Right lobe of liver (tissue), 6 donors: ENCODE measurements around the gene PRKN. TPM values are rescaled to one million over a fixed set of nuclear protein-coding genes. Genes with fewer than 3 reads are reported as not detected.

ENCODE experiments used
- ATAC-seq, 4 donors: fragments of 200-7000 bp; cut with Tn5 transposase; one replicate each; pipeline ENCODE4 v1.9.1; 2020; ENCODE audit warnings: mild to moderate bottlenecking in 4 of 4, moderate library complexity in 4 of 4
- DNase-seq, 3 donors: peaks; one replicate each; pipeline ENCODE4 v3.0.0-alpha.2; 2020
- H3K27ac ChIP-seq, 3 donors: fragments of 200-600 bp; one replicate each; pipeline ENCODE4 v1.8.0; 2022
- H3K27me3 ChIP-seq, 2 donors: fragments of 200-600 bp; one replicate each; pipeline ENCODE4 v1.8.0; 2022
- H3K36me3 ChIP-seq, 4 donors: fragments of 200-600 bp; sonication (generic) in 1 of 4; one replicate each; pipeline versions ENCODE4 v1.5.1 to v1.8.0; 2017 to 2022; ENCODE audit warnings: control low read depth in 1 of 4
- H3K4me1 ChIP-seq, 4 donors: fragments of 200-600 bp; sonication (generic) in 1 of 4; one replicate each; pipeline versions ENCODE4 v1.5.1 to v1.8.0; 2017 to 2022; ENCODE audit warnings: control low read depth in 1 of 4
- H3K4me3 ChIP-seq, 3 donors: fragments of 200-600 bp; one replicate each; pipeline ENCODE4 v1.8.0; 2022
- H3K9me3 ChIP-seq, 4 donors: fragments of 200-600 bp; sonication (generic) in 1 of 4; one replicate each; pipeline versions ENCODE4 v1.5.1 to v1.8.0; 2017 to 2022; ENCODE audit warnings: control low read depth in 1 of 4
- CTCF ChIP-seq, 4 donors: fragments of 200-600 bp in 3 of 4; fragments of 450-650 bp in 1 of 4; IDR thresholded peaks; one replicate each; pipeline versions ENCODE4 v1.5.1 to v1.8.0; 2016 to 2022; ENCODE audit warnings: antibody characterized with exemption in 4 of 4, mild to moderate bottlenecking in 2 of 4
- POLR2A ChIP-seq: fragments of 450-650 bp; IDR thresholded peaks from one replicate; pipeline ENCODE4 v1.6.1; 2017; ENCODE audit warnings: antibody characterized with exemption, mild to moderate bottlenecking
- WGBS: methylation state at CpG from one replicate; pipeline ENCODE4 v1.1.6; 2018; ENCODE audit warnings: low coverage, low lambda C conversion rate; ENCODE audit not compliant: insufficient coverage; ENCODE audit errors: missing lambda C conversion rate; 5-methylcytosine and 5-hydroxymethylcytosine counted together
- intact Hi-C, 2 donors: fragments of 100-400 bp; cut with DNase I; formaldehyde crosslinking; loops; one replicate each; pipeline versions ENCODE4 v1.11.2 to v1.14.1; 2022
- total RNA-seq, 6 experiments: library from RNA; depleted of rRNA in 2 of 6; stranded (reverse); fragments of >200 nt in 2 of 6; fragmentation: NEBNext Ultra II Directional in 3 of 6; extraction: Animal tissue kit (Norgen Biotek cat#: 25700) in 3 of 6; gene quantifications; one replicate each; pipeline versions ENCODE4 v1.1.0 to v1.2.4, GENCODE V29; 2016 to 2023
- donor health status: DM: no; HTN: yes; CAD: no.
- donor health status: DM: no; HTN: no; CAD: no.
- donor health status: DM: no; HTN: no; CAD: no.
- donor health status: DM: no; HTN: yes; CAD: no.
- donor health status: DM: no; HTN: yes; CAD: no.

Gene PRKN
- total RNA-seq, 6 experiments from 2014 or later: 1.1 to 3.7 (median 2.2) TPM

- Histone ChIP-seq H3K4me1 (no peaks in the 10 kb centered on the region), H3K36me3 (no peaks in the 10 kb centered on the region), H3K9me3 (no peaks in the 10 kb centered on the region), H3K27ac (no peak overlapping the region), H3K27me3 (no peaks in the 10 kb centered on the region), H3K4me3 (no peak overlapping the region)
- TF ChIP-seq POLR2A (no peak), CTCF (IDR thresholded peaks at IDR 0.05) (no peak)
- DNase-seq (no peak), ATAC-seq (no peak)
- intact Hi-C loops: no loop called here
- WGBS: 67% methylated on average over 4 of the region's 4 CpGs
Measured at GRCh38 chr6:161947371-161947770, 780.2 kb downstream of the PRKN start.

DNA sequence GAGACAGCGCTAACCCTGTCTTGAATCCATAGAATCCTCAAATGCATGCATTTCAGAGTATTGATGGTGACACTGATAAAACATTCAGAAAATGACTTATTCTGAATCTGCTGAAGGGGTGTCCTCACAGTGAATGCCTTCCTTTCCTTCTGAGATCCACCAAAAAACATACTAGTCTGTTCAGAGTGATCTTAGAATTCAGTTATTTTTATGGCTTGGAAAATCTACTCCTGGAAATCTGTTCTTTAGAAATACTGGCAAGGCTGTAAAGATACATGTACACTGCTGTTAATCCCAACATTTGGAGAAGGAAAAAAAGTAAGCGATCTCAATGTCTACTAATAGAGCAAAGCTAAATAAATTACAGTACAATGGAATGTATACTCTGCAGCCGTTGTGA lies 781.1 kb downstream of the PRKN start:
- Histone ChIP-seq H3K4me1 (no peaks in the 10 kb centered on the region), H3K9me3 (no peaks in the 10 kb centered on the region), H3K36me3 (no peaks in the 10 kb centered on the region), H3K4me3 (no peak overlapping the region), H3K27ac (no peak overlapping the region), H3K27me3 (no peaks in the 10 kb centered on the region)
- DNase-seq (no peak), ATAC-seq (no peak)
- TF ChIP-seq CTCF (IDR thresholded peaks at IDR 0.05) (no peak), POLR2A (no peak)
- WGBS: 69% methylated on average over 3 of the region's 3 CpGs
- intact Hi-C loops: no loop called here

DNA sequence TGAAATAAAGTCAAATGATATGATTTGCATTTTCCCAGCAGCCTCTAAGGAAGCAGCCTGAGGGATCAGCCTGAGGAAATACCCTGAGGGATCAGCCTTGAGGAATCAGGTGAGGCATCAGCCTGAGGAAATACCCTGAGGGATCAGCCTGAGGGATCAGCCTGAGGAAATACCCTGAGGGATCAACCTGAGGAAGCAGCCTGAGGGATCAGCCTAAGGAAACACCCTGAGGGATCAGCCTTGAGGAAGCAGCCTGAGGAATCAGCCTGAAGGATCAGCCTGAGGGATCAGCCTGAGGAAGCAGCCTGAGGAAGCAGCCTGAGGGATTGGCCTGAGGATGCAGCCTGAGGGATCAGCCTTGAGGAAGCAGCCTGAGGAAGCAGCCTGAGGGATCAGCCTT lies 784.0 kb downstream of the PRKN start:
- ATAC-seq (no peak), DNase-seq (no peak)
- no peak overlapping the region for H3K27ac ChIP-seq
- no peaks in the 10 kb centered on the region for H3K36me3 ChIP-seq
- H3K4me3 ChIP-seq: no peak overlapping the region
- H3K27me3 ChIP-seq: no peaks in the 10 kb centered on the region
- H3K9me3 ChIP-seq: no peaks in the 10 kb centered on the region
- intact Hi-C loops: no loop called here
- no peak for TF ChIP-seq CTCF (IDR thresholded peaks at IDR 0.05)
- TF ChIP-seq POLR2A: no peak
- no peaks in the 10 kb centered on the region for H3K4me1 ChIP-seq

DNA sequence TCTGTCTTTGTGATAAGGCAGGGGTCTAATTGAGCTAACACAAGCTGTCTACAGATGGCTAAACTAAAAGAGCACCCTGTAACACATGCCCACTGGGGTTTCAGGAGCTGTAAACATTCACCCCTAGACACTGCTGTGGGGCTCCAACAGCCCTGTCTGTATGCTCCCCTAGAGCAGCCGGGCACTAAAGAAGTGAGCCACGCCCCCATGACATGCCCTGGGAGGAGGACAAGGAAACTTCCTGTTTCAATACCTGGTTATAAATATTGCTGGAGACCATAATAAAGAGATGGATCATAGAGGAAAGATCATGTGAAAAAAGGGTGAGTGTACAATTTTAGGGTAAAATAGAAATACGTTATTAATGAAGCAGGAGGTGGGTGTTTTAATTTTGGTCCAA lies 786.0 kb downstream of the PRKN start:
- intact Hi-C loops: no loop called here
- no peaks in the 10 kb centered on the region for H3K4me1 ChIP-seq
- H3K27me3 ChIP-seq: no peaks in the 10 kb centered on the region
- TF ChIP-seq POLR2A: no peak
- DNase-seq (no peak), ATAC-seq (no peak)
- 77% methylated on average over 3 of the region's 3 CpGs for WGBS
- no peak overlapping the region for H3K4me3 ChIP-seq
- H3K36me3 ChIP-seq: no peaks in the 10 kb centered on the region
- H3K27ac ChIP-seq: no peak overlapping the region
- H3K9me3 ChIP-seq: no peaks in the 10 kb centered on the region

- TF ChIP-seq POLR2A (no peak), CTCF (IDR thresholded peaks at IDR 0.05) (no peak)
Measured at GRCh38 chr6:161940519-161940918, 787.0 kb downstream of the PRKN start.

More at GRCh38 chr6:161940519-161940918, 787.0 kb downstream of the PRKN start:
- ATAC-seq (peak in 3 of 4 donors; percentile 51 to 84 (median 56)), DNase-seq (no peak)
- 61% methylated on average over 2 of the region's 2 CpGs for WGBS
- Histone ChIP-seq H3K27me3 (no peaks in the 10 kb centered on the region), H3K36me3 (no peaks in the 10 kb centered on the region), H3K4me1 (no peaks in the 10 kb centered on the region), H3K9me3 (no peaks in the 10 kb centered on the region), H3K27ac (no peak overlapping the region), H3K4me3 (no peak overlapping the region)
- intact Hi-C loops: no loop called here
